HCT116 (cell line): ENCODE results near the gene TSPAN7. TPM values are rescaled to one million over a fixed set of nuclear protein-coding genes. Genes with fewer than 3 reads are reported as not detected.

ENCODE experiments used
- ATAC-seq: fragments of 200-7000 bp; cut with Tn5 transposase; 2 replicates; pipeline ENCODE4 v1.9.1; 2020; ENCODE audit warnings: mild to moderate bottlenecking, moderate library complexity
- BruUV-seq: library from RNA; stranded (reverse); fragments of 400-500 nt; replicated peaks from 2 replicates; lab custom pipeline; 2021; lab: Mats Ljungman, UMichigan
- CTCF ChIA-PET: fragments of 300-600 bp; sonication (Branson Sonifier 250); formaldehyde crosslinking; loops from one replicate; lab custom pipeline; 2021; ENCODE audit warnings: antibody characterized with exemption; lab: Charles Lee
- POLR2A ChIA-PET: fragments of 300-600, 350-600 bp; sonication (Branson Sonifier 250); formaldehyde crosslinking; loops from one replicate; lab custom pipeline; 2021; ENCODE audit warnings: antibody characterized with exemption; lab: Charles Lee
- RAD21 ChIA-PET, 2 experiments: fragments of 300-600 bp; sonication (Branson Sonifier 250); formaldehyde crosslinking; loops; one replicate each; lab custom pipeline; 2023; ENCODE audit warnings: low total read pairs in 2 of 2; ENCODE audit not compliant: uncharacterized antibody in 2 of 2, unreplicated experiment in 2 of 2, low non-redundant PET in 1 of 2; lab: Charles Lee
- DNase-seq: peaks from one replicate; pipeline ENCODE4 v3.0.0-alpha.2; 2010; ENCODE audit warnings: low read depth, low spot score
- H2AFZ ChIP-seq: fragments of 200-600 bp; shearing (Covaris generic), sonication (generic); 2 replicates; pipeline ENCODE4 v1.6.1; 2017; ENCODE audit warnings: low read depth, mixed run types, mixed read lengths, antibody characterized with exemption, low read length; ENCODE audit not compliant: poor library complexity, severe bottlenecking
- H3K27ac ChIP-seq: 2 replicates; pipeline ENCODE4 v1.5.1; 2012; ENCODE audit warnings: low read depth, low read length
- H3K27me3 ChIP-seq: fragments of 200-600 bp; sonication (generic); 2 replicates; pipeline ENCODE4 v1.6.1; 2016; ENCODE audit warnings: mixed run types, low read length, mixed read lengths; ENCODE audit not compliant: insufficient read depth
- H3K36me3 ChIP-seq, 2 experiments: fragments of 200-500 bp in 1 of 2; fragments of 200-600 bp in 1 of 2; sonication (Bioruptor generic) in 1 of 2; sonication (generic) in 1 of 2; 2 replicates each; pipeline versions ENCODE4 v1.5.1 to v1.6.1; 2014 to 2016; ENCODE audit warnings: low read length in 2 of 2, inconsistent platforms in 1 of 2, mixed read lengths in 1 of 2, mixed run types in 1 of 2; ENCODE audit not compliant: insufficient read depth in 2 of 2, control insufficient read depth in 1 of 2
- H3K4me1 ChIP-seq, 2 experiments: fragments of 200-600 bp in 1 of 2; sonication (generic) in 1 of 2; 2 replicates each; pipeline versions ENCODE4 v1.5.1 to v1.6.1; 2012 to 2017; ENCODE audit warnings: low read length in 2 of 2, inconsistent platforms in 1 of 2, mild to moderate bottlenecking in 1 of 2, mixed read lengths in 1 of 2, mixed run types in 1 of 2, moderate library complexity in 1 of 2; ENCODE audit not compliant: insufficient read depth in 2 of 2, control insufficient read depth in 1 of 2
- H3K4me2 ChIP-seq: fragments of 200-600 bp; sonication (generic); 2 replicates; pipeline ENCODE4 v1.6.1; 2017; ENCODE audit warnings: mixed run types, low read length, mixed read lengths
- H3K4me3 ChIP-seq, 2 experiments: fragments of 200-600 bp in 1 of 2; sonication (generic) in 1 of 2; replicated peaks in 1 of 2; 2 replicates each; pipeline ENCODE4 v1.5.1; 2011 to 2016; ENCODE audit warnings: low read length in 2 of 2, control low read depth in 1 of 2, low read depth in 1 of 2, mild to moderate bottlenecking in 1 of 2, mixed read lengths in 1 of 2, mixed run types in 1 of 2
- H3K79me2 ChIP-seq: fragments of 200-600 bp; sonication (generic); 2 replicates; pipeline ENCODE4 v1.6.1; 2017; ENCODE audit warnings: mild to moderate bottlenecking, mixed run types, low read length, moderate library complexity, mixed read lengths; ENCODE audit not compliant: insufficient read depth
- H3K9ac ChIP-seq: fragments of 200-600 bp; sonication (generic); 2 replicates; pipeline ENCODE4 v1.6.1; 2016; ENCODE audit warnings: low read length, mixed read lengths
- H3K9me2 ChIP-seq: fragments of 200-600 bp; sonication (generic), shearing (Covaris generic); 2 replicates; pipeline ENCODE4 v1.6.1; 2017; ENCODE audit warnings: mixed run types, mild to moderate bottlenecking, moderate library complexity; ENCODE audit not compliant: insufficient read depth
- H3K9me3 ChIP-seq, 2 experiments: fragments of 200-500 bp in 1 of 2; fragments of 200-600 bp in 1 of 2; sonication (Bioruptor generic) in 1 of 2; sonication (generic) in 1 of 2; 2 replicates each; pipeline ENCODE4 v1.6.1; 2014 to 2017; ENCODE audit warnings: low read length in 2 of 2, mixed read lengths in 2 of 2, inconsistent platforms in 1 of 2, low read depth in 1 of 2, mild to moderate bottlenecking in 1 of 2, mixed run types in 1 of 2, moderate library complexity in 1 of 2; ENCODE audit not compliant: control insufficient read depth in 1 of 2, insufficient read depth in 1 of 2
- H4K20me1 ChIP-seq: fragments of 200-600 bp; sonication (generic), shearing (Covaris generic); 2 replicates; pipeline ENCODE4 v1.6.1; 2017; ENCODE audit warnings: mixed run types, mild to moderate bottlenecking, moderate library complexity; ENCODE audit not compliant: insufficient read depth
- CEBPB ChIP-seq: IDR thresholded peaks from 2 replicates; pipeline ENCODE4 v1.6.1; 2012; ENCODE audit warnings: low read depth
- ELF1 ChIP-seq: IDR thresholded peaks from 2 replicates; pipeline ENCODE4 v1.6.1; 2012; ENCODE audit warnings: low read depth, borderline replicate concordance
- EZH2 ChIP-seq: fragments of 200-600 bp; sonication (generic); IDR thresholded peaks from 2 replicates; pipeline ENCODE4 v1.6.1; 2017; ENCODE audit warnings: antibody characterized with exemption, mixed run types
- EZH2phosphoT487 ChIP-seq: fragments of 200-600 bp; IDR thresholded peaks from 2 replicates; pipeline ENCODE4 v1.6.1; 2018; ENCODE audit warnings: antibody characterized with exemption, borderline replicate concordance
- FOSL1 ChIP-seq: IDR thresholded peaks from 2 replicates; pipeline ENCODE4 v1.6.1; 2012; ENCODE audit warnings: low read depth
- MAX ChIP-seq: IDR thresholded peaks from 2 replicates; pipeline ENCODE4 v1.6.1; 2012
- POLR2A ChIP-seq: IDR thresholded peaks from 2 replicates; pipeline ENCODE4 v1.7.0; 2011; ENCODE audit warnings: borderline replicate concordance; ENCODE audit not compliant: insufficient read depth, insufficient read length; ENCODE audit errors: extremely low read depth
- POLR2AphosphoS5 ChIP-seq: IDR thresholded peaks from 2 replicates; pipeline ENCODE4 v1.6.1; 2011; ENCODE audit warnings: mild to moderate bottlenecking, low read depth, low read length, moderate library complexity
- RAD21 ChIP-seq: IDR thresholded peaks from 2 replicates; pipeline ENCODE4 v1.6.1; 2012; ENCODE audit warnings: low read depth, mild to moderate bottlenecking
- REST ChIP-seq: IDR thresholded peaks from 2 replicates; pipeline ENCODE4 v1.6.1; 2012; ENCODE audit warnings: low read depth
- SIN3A ChIP-seq: IDR thresholded peaks from 2 replicates; pipeline ENCODE4 v1.6.1; 2012; ENCODE audit warnings: low read depth
- SP1 ChIP-seq: IDR thresholded peaks from 2 replicates; pipeline ENCODE4 v1.6.1; 2012; ENCODE audit warnings: low read depth
- SRF ChIP-seq: IDR thresholded peaks from 2 replicates; pipeline ENCODE4 v1.6.1; 2012; ENCODE audit warnings: low read depth
- YY1 ChIP-seq: IDR thresholded peaks from 2 replicates; pipeline ENCODE4 v1.6.1; 2011; ENCODE audit warnings: low read length, low read depth, moderate library complexity, mild to moderate bottlenecking; ENCODE audit not compliant: insufficient replicate concordance; ENCODE audit errors: extremely low read depth
- ZBTB33 ChIP-seq: IDR thresholded peaks from 2 replicates; pipeline ENCODE4 v1.6.1; 2011; ENCODE audit warnings: mild to moderate bottlenecking, low read length, moderate library complexity; ENCODE audit not compliant: insufficient replicate concordance; ENCODE audit errors: extremely low read depth
- ZFX ChIP-seq: fragments of 450-650 bp; IDR thresholded peaks from 2 replicates; pipeline ENCODE4 v1.6.1; 2017
- intact Hi-C: fragments of 100-400 bp; cut with micrococcal nuclease; formaldehyde crosslinking; loops from 2 replicates; pipeline ENCODE4 v1.10.0; 2022
- total RNA-seq: library from RNA; stranded (reverse); gene quantifications from one replicate; pipeline ENCODE4 v1.2.1, GENCODE V29; 2021; ENCODE audit not compliant: unreplicated experiment

TSPAN7 gene
- total RNA-seq, 1 experiment from 2014 or later = 2.9 TPM

- no peaks in the 10 kb centered on the region for H3K9me2 ChIP-seq
- ATAC-seq (no peak), DNase-seq (no peak)
- no peaks in the 10 kb centered on the region for H3K36me3 ChIP-seq
- BruUV-seq = no TSS peak
- RAD21 ChIA-PET = no interaction called here
- intact Hi-C loops = no loop called here
- peaks cover 5% of the 10 kb centered on the region; the same call in 1 of the 2 replicates for H3K27me3 ChIP-seq
- no peak overlapping the region for H3K4me3 ChIP-seq
- no peaks in the 10 kb centered on the region for H3K79me2 ChIP-seq
- no peak overlapping the region for H3K27ac ChIP-seq
- H3K9me3 ChIP-seq = no peaks in the 10 kb centered on the region
- H3K9ac ChIP-seq = no peak overlapping the region
- no peaks in the 10 kb centered on the region for H4K20me1 ChIP-seq
- H2AFZ ChIP-seq = no peak overlapping the region
- no peak overlapping the region for H3K4me2 ChIP-seq
- POLR2A ChIA-PET = no interaction called here
- no peak for TF ChIP-seq ZBTB33
- no peak for TF ChIP-seq POLR2A
- no peak for TF ChIP-seq ZFX
- TF ChIP-seq ELF1 = no peak
- TF ChIP-seq FOSL1 = no peak
- no peak for TF ChIP-seq SP1
- TF ChIP-seq YY1 = no peak
- TF ChIP-seq RAD21 = no peak
- TF ChIP-seq POLR2AphosphoS5 = no peak
- no peak for TF ChIP-seq EZH2
- no peak for TF ChIP-seq CEBPB
- no peak for TF ChIP-seq MAX
- no peak for TF ChIP-seq SRF
- TF ChIP-seq REST = no peak
- no peak for TF ChIP-seq EZH2phosphoT487
- TF ChIP-seq SIN3A = no peak
- TF ChIP-seq, all 23 proteins: peak for 0
- no peaks in the 10 kb centered on the region for H3K4me1 ChIP-seq
- CTCF ChIA-PET = no interaction called here
Observed at GRCh38 chrX:38596939-38597338, 35.6 kb downstream of the TSPAN7 start.
